Endothelial cell of umbilical vein (primary cell): Measurements from ENCODE around the gene IL23A.

Experiments
- EZH2 ChIP-seq: IDR thresholded peaks from 2 replicates; pipeline ENCODE4 v1.6.1; 2012; ENCODE audit warnings: borderline replicate concordance, low read depth, mild to moderate bottlenecking, moderate library complexity, low read length, inconsistent platforms; ENCODE audit not compliant: severe bottlenecking
- FOS ChIP-seq: IDR thresholded peaks from 2 replicates; pipeline ENCODE4 v1.6.1; 2011; ENCODE audit warnings: mild to moderate bottlenecking, low read length, moderate library complexity, borderline replicate concordance; ENCODE audit not compliant: insufficient read depth
- GATA2 ChIP-seq: IDR thresholded peaks from 2 replicates; pipeline ENCODE4 v1.7.0; 2011; ENCODE audit warnings: low read depth, mild to moderate bottlenecking, moderate library complexity, mixed read lengths, low read length; ENCODE audit not compliant: insufficient read length, insufficient read depth
- JUN ChIP-seq: IDR thresholded peaks from 2 replicates; pipeline ENCODE4 v1.6.1; 2011; ENCODE audit warnings: borderline replicate concordance, low read depth; ENCODE audit not compliant: insufficient read length, insufficient read depth
- MYC ChIP-seq: IDR thresholded peaks from one replicate; pipeline ENCODE4 v1.6.1; 2011; ENCODE audit warnings: mild to moderate bottlenecking, low read depth, low read length
- POLR2A ChIP-seq: IDR thresholded peaks from 2 replicates; pipeline ENCODE4 v1.6.1; 2012; ENCODE audit warnings: low read depth, mild to moderate bottlenecking, control low read depth, low read length
- POLR2AphosphoS5 ChIP-seq: IDR thresholded peaks from 2 replicates; pipeline ENCODE4 v1.6.1; 2012; ENCODE audit warnings: low read depth, mild to moderate bottlenecking, control low read depth, low read length, moderate library complexity; ENCODE audit not compliant: insufficient read depth
- TF ChIP-seq, protein P1 (sequence below), 2 donors: IDR thresholded peaks; 1 replicate in 1 of 2; 2 replicates in 1 of 2; pipeline ENCODE4 v1.5.1; 2011; ENCODE audit warnings: low read length in 2 of 2, mild to moderate bottlenecking in 2 of 2, moderate library complexity in 2 of 2, control low read depth in 1 of 2, inconsistent platforms in 1 of 2, low read depth in 1 of 2; ENCODE audit not compliant: insufficient read depth in 1 of 2; ENCODE audit errors: extremely low read depth in 1 of 2
- TF ChIP-seq, protein P2 (sequence below): IDR thresholded peaks from 2 replicates; pipeline ENCODE4 v1.6.1; 2011; ENCODE audit not compliant: insufficient read depth, insufficient read length

DNA sequence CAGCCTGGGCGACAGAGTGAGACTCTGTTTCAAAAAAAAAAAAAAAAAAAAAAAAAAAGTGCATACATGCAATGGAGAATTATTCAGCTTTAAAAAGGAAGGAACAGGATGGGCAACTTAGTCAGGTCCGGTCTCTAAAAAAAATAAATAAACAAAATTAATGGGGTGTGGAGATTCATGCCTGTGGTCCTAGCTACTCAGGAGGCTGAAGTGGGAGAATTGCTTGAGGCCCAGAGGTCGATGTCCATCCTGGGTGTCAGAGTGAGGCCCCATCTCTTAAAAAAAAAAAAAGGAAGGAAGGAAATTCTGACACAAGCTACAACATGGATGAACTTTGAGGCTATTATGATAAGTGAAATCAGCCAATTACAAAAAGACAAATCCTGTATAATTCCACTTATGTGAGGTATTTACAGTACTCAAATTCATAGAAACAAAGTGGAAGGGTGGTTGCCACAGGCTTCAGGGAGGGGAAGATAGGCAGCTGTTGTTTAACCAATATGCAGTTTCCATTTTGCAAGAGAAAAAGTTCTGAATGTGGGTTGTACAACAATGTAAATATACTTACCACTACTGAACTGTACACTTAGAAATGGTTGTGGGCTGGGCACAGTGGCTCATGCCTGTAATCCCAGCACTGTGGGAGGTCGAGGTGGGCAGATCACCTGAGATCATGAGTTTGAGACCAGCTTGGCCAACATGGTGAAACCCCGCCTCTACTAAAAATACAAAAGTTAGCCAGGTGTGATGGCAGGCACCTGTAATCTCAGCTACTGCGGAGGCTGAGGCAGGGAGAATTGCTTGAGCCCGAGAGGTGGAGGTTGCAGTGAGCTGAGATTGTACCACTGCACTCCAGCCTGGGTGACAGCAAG is 36.3 kb downstream of the IL23A start:
- TF ChIP-seq EZH2: no peak
- TF ChIP-seq, protein P1, sequence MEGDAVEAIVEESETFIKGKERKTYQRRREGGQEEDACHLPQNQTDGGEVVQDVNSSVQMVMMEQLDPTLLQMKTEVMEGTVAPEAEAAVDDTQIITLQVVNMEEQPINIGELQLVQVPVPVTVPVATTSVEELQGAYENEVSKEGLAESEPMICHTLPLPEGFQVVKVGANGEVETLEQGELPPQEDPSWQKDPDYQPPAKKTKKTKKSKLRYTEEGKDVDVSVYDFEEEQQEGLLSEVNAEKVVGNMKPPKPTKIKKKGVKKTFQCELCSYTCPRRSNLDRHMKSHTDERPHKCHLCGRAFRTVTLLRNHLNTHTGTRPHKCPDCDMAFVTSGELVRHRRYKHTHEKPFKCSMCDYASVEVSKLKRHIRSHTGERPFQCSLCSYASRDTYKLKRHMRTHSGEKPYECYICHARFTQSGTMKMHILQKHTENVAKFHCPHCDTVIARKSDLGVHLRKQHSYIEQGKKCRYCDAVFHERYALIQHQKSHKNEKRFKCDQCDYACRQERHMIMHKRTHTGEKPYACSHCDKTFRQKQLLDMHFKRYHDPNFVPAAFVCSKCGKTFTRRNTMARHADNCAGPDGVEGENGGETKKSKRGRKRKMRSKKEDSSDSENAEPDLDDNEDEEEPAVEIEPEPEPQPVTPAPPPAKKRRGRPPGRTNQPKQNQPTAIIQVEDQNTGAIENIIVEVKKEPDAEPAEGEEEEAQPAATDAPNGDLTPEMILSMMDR (IDR thresholded peaks at IDR 0.05; ENCODE audit: extremely low read depth in 1 of 2, insufficient read depth in 1 of 2, low read depth in 1 of 2, low read length in 2 of 2): no peak
- TF ChIP-seq POLR2A: no peak
- no peak for TF ChIP-seq POLR2AphosphoS5
- TF ChIP-seq, protein P2, sequence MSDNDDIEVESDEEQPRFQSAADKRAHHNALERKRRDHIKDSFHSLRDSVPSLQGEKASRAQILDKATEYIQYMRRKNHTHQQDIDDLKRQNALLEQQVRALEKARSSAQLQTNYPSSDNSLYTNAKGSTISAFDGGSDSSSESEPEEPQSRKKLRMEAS: no peak
- peak; percentile 59 for TF ChIP-seq FOS
- TF ChIP-seq MYC: no peak
- no peak for TF ChIP-seq GATA2
- TF ChIP-seq JUN: no peak
